ENCODE results near the gene SP1.

Gene SP1

GRCh38 chr12:53461059-53461458, 81.1 kb downstream of the SP1 start:
- Histone ChIP-seq H3K27ac (ENCODE audit: insufficient read depth in 1 of 2, low read depth in 1 of 2, low read length in 2 of 2, poor library complexity in 1 of 2, severe bottlenecking in 2 of 2) (no peak overlapping the region), H3K4me3 (ENCODE audit: control insufficient read depth in 1 of 7, extremely low read depth in 1 of 7, insufficient read depth in 4 of 7, low read depth in 2 of 7, low read length in 6 of 7) (no peak overlapping the region), H3K9me3 (ENCODE audit: control extremely low read depth in 1 of 5, control insufficient read depth in 4 of 5, insufficient read depth in 2 of 5, low read depth in 1 of 5, low read length in 4 of 5) (no peaks in the 10 kb centered on the region), H3K36me3 (ENCODE audit: control insufficient read depth in 4 of 4, insufficient read depth in 4 of 4, low read length in 3 of 4) (peaks cover 33 to 100% (median 82%) of the 10 kb centered on the region in 4 experiments), H3K27me3 (replicated peaks in 2 of 5; ENCODE audit: control insufficient read depth in 4 of 5, insufficient read depth in 5 of 5, low read length in 4 of 5) (no peaks in the 10 kb centered on the region), H3K4me1 (ENCODE audit: control extremely low read depth in 1 of 4, control insufficient read depth in 4 of 4, insufficient read depth in 4 of 4, low read length in 3 of 4) (no peaks in the 10 kb centered on the region)
- WGBS (ENCODE audit: insufficient coverage): 100% methylated on average over 3 of the region's 3 CpGs
- POLR2A ChIA-PET: interaction anchor here (2.6 kb wide), 1 partner anchor 21 kb away, joined by 5 read pairs; no protein-coding TSS in a partner anchor
- CTCF ChIA-PET: interaction anchor here (2.0 kb wide), 1 partner anchor 15 kb away, joined by 9 read pairs; no protein-coding TSS in a partner anchor
- DNase-seq: no peak

- DNase-seq: no peak
- CTCF ChIA-PET: interaction anchor here (1.0 to 2.0 kb wide), 3 partner anchors 9 to 14 kb away, joined by 3 to 9 read pairs (median 4); no protein-coding TSS in a partner anchor
- POLR2A ChIA-PET: interaction anchor here (2.6 kb wide), 1 partner anchor 21 kb away, joined by 5 read pairs; no protein-coding TSS in a partner anchor
These were observed 81.6 kb downstream of the SP1 start for GRCh38 chr12:53461591-53461990.

DNA sequence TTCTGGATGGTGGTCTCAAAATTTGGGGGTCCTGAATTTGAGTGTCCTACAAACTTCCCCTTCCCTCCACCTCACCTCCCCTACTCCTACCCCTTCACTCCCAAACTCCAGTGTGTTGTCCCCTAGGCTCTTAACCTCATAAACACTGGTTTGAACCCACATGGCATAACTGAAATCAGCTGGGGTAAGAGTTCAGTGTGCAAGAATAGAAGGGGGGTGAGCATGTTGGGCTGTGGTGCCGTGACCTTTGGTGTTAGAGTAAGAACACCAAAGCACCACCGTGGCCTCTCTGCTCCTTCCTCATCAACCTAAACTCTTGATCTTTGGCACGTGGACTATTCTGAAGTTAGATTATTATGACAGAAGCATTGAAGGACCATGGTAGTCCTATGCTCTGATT, 83.0 kb downstream of the SP1 start:
- Histone ChIP-seq H3K27me3 (replicated peaks in 2 of 5; ENCODE audit: control insufficient read depth in 4 of 5, insufficient read depth in 5 of 5, low read length in 4 of 5) (no peaks in the 10 kb centered on the region), H3K4me1 (ENCODE audit: control extremely low read depth in 1 of 4, control insufficient read depth in 4 of 4, insufficient read depth in 4 of 4, low read length in 3 of 4) (no peaks in the 10 kb centered on the region), H3K27ac (ENCODE audit: insufficient read depth in 1 of 2, low read depth in 1 of 2, low read length in 2 of 2, poor library complexity in 1 of 2, severe bottlenecking in 2 of 2) (no peak overlapping the region), H3K4me3 (ENCODE audit: control insufficient read depth in 1 of 7, extremely low read depth in 1 of 7, insufficient read depth in 4 of 7, low read depth in 2 of 7, low read length in 6 of 7) (no peak overlapping the region), H3K36me3 (ENCODE audit: control insufficient read depth in 4 of 4, insufficient read depth in 4 of 4, low read length in 3 of 4) (peaks cover 42 to 100% (median 87%) of the 10 kb centered on the region in 4 experiments), H3K9me3 (ENCODE audit: control extremely low read depth in 1 of 5, control insufficient read depth in 4 of 5, insufficient read depth in 2 of 5, low read depth in 1 of 5, low read length in 4 of 5) (no peaks in the 10 kb centered on the region)
- CTCF ChIA-PET: interaction anchor here (3.8 kb wide), 1 partner anchor 12 kb away, joined by 24 read pairs; no protein-coding TSS in a partner anchor
- POLR2A ChIA-PET: interaction anchor here (2.6 kb wide), 1 partner anchor 20 kb away, joined by 5 read pairs; no protein-coding TSS in a partner anchor
- DNase-seq: no peak
- 100% methylated on average over 1 of the region's 3 CpGs for WGBS (ENCODE audit: insufficient coverage)

More at GRCh38 chr12:53461591-53461990, 81.6 kb downstream of the SP1 start:
- Histone ChIP-seq H3K36me3 (ENCODE audit: control insufficient read depth in 4 of 4, insufficient read depth in 4 of 4, low read length in 3 of 4) (peaks cover 35 to 100% (median 84%) of the 10 kb centered on the region in 4 experiments), H3K4me1 (ENCODE audit: control extremely low read depth in 1 of 4, control insufficient read depth in 4 of 4, insufficient read depth in 4 of 4, low read length in 3 of 4) (no peaks in the 10 kb centered on the region), H3K9me3 (ENCODE audit: control extremely low read depth in 1 of 5, control insufficient read depth in 4 of 5, insufficient read depth in 2 of 5, low read depth in 1 of 5, low read length in 4 of 5) (no peaks in the 10 kb centered on the region), H3K27ac (ENCODE audit: insufficient read depth in 1 of 2, low read depth in 1 of 2, low read length in 2 of 2, poor library complexity in 1 of 2, severe bottlenecking in 2 of 2) (no peak overlapping the region), H3K4me3 (ENCODE audit: control insufficient read depth in 1 of 7, extremely low read depth in 1 of 7, insufficient read depth in 4 of 7, low read depth in 2 of 7, low read length in 6 of 7) (no peak overlapping the region), H3K27me3 (replicated peaks in 2 of 5; ENCODE audit: control insufficient read depth in 4 of 5, insufficient read depth in 5 of 5, low read length in 4 of 5) (no peaks in the 10 kb centered on the region)
- WGBS (ENCODE audit: insufficient coverage): 80% methylated on average over 1 of the region's 8 CpGs

DNA sequence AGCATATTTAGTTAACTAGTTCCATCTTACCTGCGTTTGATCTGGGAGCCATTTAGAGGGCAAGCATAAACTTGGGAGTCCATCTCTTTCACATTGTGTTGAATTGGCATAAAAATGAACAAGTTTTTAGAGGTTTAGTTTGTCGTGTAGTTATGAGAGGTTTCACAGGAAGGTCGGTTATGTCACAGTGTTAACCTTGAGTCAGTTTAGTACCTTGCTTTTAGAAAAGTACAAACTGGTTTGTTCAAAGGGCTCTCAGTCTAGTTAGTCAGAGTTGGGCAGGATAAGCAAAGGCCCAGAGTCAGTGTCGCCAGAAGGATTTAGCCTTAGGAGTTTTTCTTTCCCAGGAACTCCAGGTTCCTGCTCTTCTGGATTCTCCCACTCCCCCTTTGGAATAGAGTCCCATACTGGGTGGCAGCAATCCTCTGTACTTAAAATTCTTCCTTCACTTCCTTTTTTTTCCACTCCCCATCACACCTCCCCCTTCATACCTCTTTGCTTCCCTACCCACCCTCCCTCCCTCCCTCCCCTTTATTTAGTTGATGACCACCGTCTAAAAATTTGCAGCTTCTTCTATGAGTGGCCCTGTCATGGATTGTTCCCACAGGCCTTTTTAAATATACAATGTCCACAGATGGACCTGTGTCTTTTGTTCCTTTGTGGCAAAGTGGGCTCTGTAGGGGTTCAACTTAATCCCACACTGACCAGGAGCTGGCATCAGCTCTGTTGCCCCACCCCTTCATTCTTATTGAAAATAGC, 84.0 kb downstream of the SP1 start:
- Histone ChIP-seq H3K9me3 (ENCODE audit: control extremely low read depth in 1 of 5, control insufficient read depth in 4 of 5, insufficient read depth in 2 of 5, low read depth in 1 of 5, low read length in 4 of 5) (no peaks in the 10 kb centered on the region), H3K4me1 (ENCODE audit: control extremely low read depth in 1 of 4, control insufficient read depth in 4 of 4, insufficient read depth in 4 of 4, low read length in 3 of 4) (no peaks in the 10 kb centered on the region), H3K27ac (ENCODE audit: insufficient read depth in 1 of 2, low read depth in 1 of 2, low read length in 2 of 2, poor library complexity in 1 of 2, severe bottlenecking in 2 of 2) (no peak overlapping the region), H3K4me3 (ENCODE audit: control insufficient read depth in 1 of 7, extremely low read depth in 1 of 7, insufficient read depth in 4 of 7, low read depth in 2 of 7, low read length in 6 of 7) (no peak overlapping the region), H3K27me3 (replicated peaks in 2 of 5; ENCODE audit: control insufficient read depth in 4 of 5, insufficient read depth in 5 of 5, low read length in 4 of 5) (no peaks in the 10 kb centered on the region), H3K36me3 (ENCODE audit: control insufficient read depth in 4 of 4, insufficient read depth in 4 of 4, low read length in 3 of 4) (peaks cover 48 to 100% (median 89%) of the 10 kb centered on the region in 4 experiments)
- 83% methylated on average over 3 of the region's 5 CpGs for WGBS (ENCODE audit: insufficient coverage)
- DNase-seq: no peak
- POLR2A ChIA-PET: no interaction called here
- CTCF ChIA-PET: interaction anchor here (1.2 to 3.8 kb wide), 3 partner anchors 8 to 26 kb away, joined by 4 to 24 read pairs (median 6); no protein-coding TSS in a partner anchor

GRCh38 chr12:53464685-53465418, 84.9 kb downstream of the SP1 start:
- CTCF ChIA-PET: interaction anchor here (1.2 to 3.8 kb wide), 3 partner anchors 9 to 25 kb away, joined by 4 to 24 read pairs (median 6); no protein-coding TSS in a partner anchor
- Histone ChIP-seq H3K4me1 (ENCODE audit: control extremely low read depth in 1 of 4, control insufficient read depth in 4 of 4, insufficient read depth in 4 of 4, low read length in 3 of 4) (no peaks in the 10 kb centered on the region), H3K27ac (ENCODE audit: insufficient read depth in 1 of 2, low read depth in 1 of 2, low read length in 2 of 2, poor library complexity in 1 of 2, severe bottlenecking in 2 of 2) (no peak overlapping the region), H3K4me3 (ENCODE audit: control insufficient read depth in 1 of 7, extremely low read depth in 1 of 7, insufficient read depth in 4 of 7, low read depth in 2 of 7, low read length in 6 of 7) (no peak overlapping the region), H3K27me3 (replicated peaks in 2 of 5; ENCODE audit: control insufficient read depth in 4 of 5, insufficient read depth in 5 of 5, low read length in 4 of 5) (no peaks in the 10 kb centered on the region), H3K9me3 (ENCODE audit: control extremely low read depth in 1 of 5, control insufficient read depth in 4 of 5, insufficient read depth in 2 of 5, low read depth in 1 of 5, low read length in 4 of 5) (no peaks in the 10 kb centered on the region), H3K36me3 (ENCODE audit: control insufficient read depth in 4 of 4, insufficient read depth in 4 of 4, low read length in 3 of 4) (peaks cover 51 to 99% (median 89%) of the 10 kb centered on the region in 4 experiments)
- POLR2A ChIA-PET: interaction anchor here (0.5 kb wide), 1 partner anchor 12 kb away, joined by 3 read pairs; no protein-coding TSS in a partner anchor
- WGBS (ENCODE audit: insufficient coverage): 94% methylated on average over 6 of the region's 11 CpGs
- DNase-seq: no peak

- Histone ChIP-seq H3K4me1 (ENCODE audit: control extremely low read depth in 1 of 4, control insufficient read depth in 4 of 4, insufficient read depth in 4 of 4, low read length in 3 of 4) (no peaks in the 10 kb centered on the region), H3K27ac (ENCODE audit: insufficient read depth in 1 of 2, low read depth in 1 of 2, low read length in 2 of 2, poor library complexity in 1 of 2, severe bottlenecking in 2 of 2) (no peak overlapping the region), H3K9me3 (ENCODE audit: control extremely low read depth in 1 of 5, control insufficient read depth in 4 of 5, insufficient read depth in 2 of 5, low read depth in 1 of 5, low read length in 4 of 5) (no peaks in the 10 kb centered on the region), H3K36me3 (ENCODE audit: control insufficient read depth in 4 of 4, insufficient read depth in 4 of 4, low read length in 3 of 4) (peaks cover 56 to 99% (median 86%) of the 10 kb centered on the region in 4 experiments), H3K4me3 (ENCODE audit: control insufficient read depth in 1 of 7, extremely low read depth in 1 of 7, insufficient read depth in 4 of 7, low read depth in 2 of 7, low read length in 6 of 7) (no peak overlapping the region), H3K27me3 (replicated peaks in 2 of 5; ENCODE audit: control insufficient read depth in 4 of 5, insufficient read depth in 5 of 5, low read length in 4 of 5) (no peaks in the 10 kb centered on the region)
- CTCF ChIA-PET: interaction anchor here (1.1 to 4.1 kb wide), 3 partner anchors 10 to 13 kb away, joined by 4 to 24 read pairs (median 14); no protein-coding TSS in a partner anchor
- POLR2A ChIA-PET: interaction anchor here (1.1 kb wide), 1 partner anchor 8 kb away, joined by 5 read pairs; no protein-coding TSS in a partner anchor
- 100% methylated on average over 1 of the region's 2 CpGs for WGBS (ENCODE audit: insufficient coverage)
- DNase-seq: no peak
These were observed 85.7 kb downstream of the SP1 start for GRCh38 chr12:53465679-53466078.
